BJ (cell line): ENCODE results near the gene RNF225. TPM values are rescaled to one million over a fixed set of nuclear protein-coding genes. Genes with fewer than 3 reads are reported as not detected.
"Not testable (repeated sequence)": the region's sequence is repeated elsewhere in the genome, so short reads cannot be mapped to it uniquely, and the experiment has no call there.

ENCODE experiments used
- CTCF ChIA-PET: fragments of 350-600 bp; formaldehyde crosslinking; extraction: SDS; loops from one replicate; lab custom pipeline; 2021; ENCODE audit warnings: antibody characterized with exemption, inconsistent platforms; lab: Yijun Ruan, JAX
- POLR2A ChIA-PET: fragments of 300-600 bp; sonication (Branson Sonifier 250); formaldehyde crosslinking; extraction: SDS; loops from one replicate; lab custom pipeline; 2021; ENCODE audit warnings: antibody characterized with exemption; lab: Charles Lee
- DNase-seq: peaks from one replicate; pipeline ENCODE4 v3.0.0-alpha.2; 2011; ENCODE audit warnings: low read depth
- H3K27me3 ChIP-seq: 2 replicates; pipeline ENCODE4 v1.6.0; 2011; ENCODE audit warnings: low read length; ENCODE audit not compliant: control insufficient read depth, insufficient read depth
- H3K36me3 ChIP-seq: 2 replicates; pipeline ENCODE4 v1.5.1; 2011; ENCODE audit warnings: low read length; ENCODE audit not compliant: control insufficient read depth, insufficient read depth
- H3K4me3 ChIP-seq: 2 replicates; pipeline ENCODE4 v1.5.1; 2011; ENCODE audit warnings: low read depth, mild to moderate bottlenecking, control low read depth, low read length
- CTCF ChIP-seq: IDR thresholded peaks from 2 replicates; pipeline ENCODE4 v1.5.1; 2011; ENCODE audit warnings: low read depth, mild to moderate bottlenecking, control low read depth, inconsistent platforms, low read length, moderate library complexity; ENCODE audit not compliant: insufficient read depth
- polyA minus RNA-seq: library from RNA; depleted of rRNA, polyadenylated mRNA; stranded (reverse); fragments of >200 nt; gene quantifications from 2 replicates; pipeline ENCODE4 v1.2.3, GENCODE V29; 2011; rRNA and poly(A)+ RNA removed
- polyA plus RNA-seq: library from polyadenylated mRNA; depleted of rRNA; stranded (reverse); fragments of >200 nt; gene quantifications from 2 replicates; pipeline ENCODE4 v1.2.3, GENCODE V29; 2011; rRNA removed

Gene RNF225
- not detected in 2 replicates for polyA plus RNA-seq
- not detected in 2 replicates for polyA minus RNA-seq

GRCh38 chr19:58395220-58395978 lies at the start of gene RNF225:
Gene RNF225 (plus strand): TSS chr19:58395656. CDS start chr19:58396090, 434 bp downstream.
- Histone ChIP-seq H3K27me3 (no peaks in the 10 kb centered on the region), H3K4me3 (no peak within 1 kb of the TSS), H3K36me3 (peaks cover 19% of the 10 kb centered on the region)
- POLR2A ChIA-PET = no interaction called here
- CTCF ChIA-PET = no interaction called here
- TF ChIP-seq CTCF = no peak
- no peak for DNase-seq

- POLR2A ChIA-PET = interaction anchor here (0.6 kb wide), 1 partner anchor 26 kb away, joined by 4 read pairs; no protein-coding TSS in a partner anchor
- CTCF ChIA-PET = interaction anchor here (0.7 to 1.2 kb wide), 4 partner anchors 12 to 172 kb away, joined by 3 to 5 read pairs (median 4); partner anchors contain the start of genes ZBTB45 and ZNF497
These were observed 48.2 kb upstream of the RNF225 start for GRCh38 chr19:58346961-58347929.

GRCh38 chr19:58348080-58348479 lies 47.4 kb upstream of the RNF225 start:
- H3K27me3 ChIP-seq, POLR2A ChIA-PET, DNase-seq: not testable (repeated sequence)
- peak overlapping the region; percentile 91 for H3K4me3 ChIP-seq
- CTCF ChIA-PET = interaction anchor here (1.0 to 1.2 kb wide), 2 partner anchors 11 to 14 kb away, joined by 5 read pairs; partner anchors contain the start of gene ZNF497
- H3K36me3 ChIP-seq = peaks cover 12% of the 10 kb centered on the region

More at GRCh38 chr19:58346961-58347929, 48.2 kb upstream of the RNF225 start:
- Histone ChIP-seq H3K36me3 (peaks cover 10% of the 10 kb centered on the region), H3K27me3 (no peaks in the 10 kb centered on the region), H3K4me3 (peak overlapping the region; percentile 91)
- TF ChIP-seq CTCF = no peak
- DNase-seq = no peak

GRCh38 chr19:58349590-58349989 lies 45.9 kb upstream of the RNF225 start:
- DNase-seq = no peak
- no peak for TF ChIP-seq CTCF
- Histone ChIP-seq H3K27me3 (no peaks in the 10 kb centered on the region), H3K36me3 (peaks cover 14% of the 10 kb centered on the region), H3K4me3 (no peak overlapping the region)
- CTCF ChIA-PET = interaction anchor here (0.7 kb wide), 1 partner anchor 16 kb away, joined by 3 read pairs; no protein-coding TSS in a partner anchor
- POLR2A ChIA-PET = no interaction called here

GRCh38 chr19:58350001-58350861 lies 45.2 kb upstream of the RNF225 start:
- TF ChIP-seq CTCF = no peak
- Histone ChIP-seq H3K27me3 (no peaks in the 10 kb centered on the region), H3K36me3 (peaks cover 14% of the 10 kb centered on the region), H3K4me3 (no peak overlapping the region)
- DNase-seq = no peak
- ChIA-PET POLR2A (no interaction called here), CTCF (interaction anchor here (0.7 kb wide), 1 partner anchor 15 kb away, joined by 3 read pairs; no protein-coding TSS in a partner anchor)
